HEK293 (cell line): ENCODE results near the gene LIN7A.

ENCODE experiments used
- CTCF ChIP-seq: fragments of 450-650 bp; formaldehyde crosslinking; IDR thresholded peaks from 2 replicates; pipeline ENCODE4 v1.5.1; 2016; ENCODE audit warnings: missing biosample characterization, missing genetic modification characterization
- ZNF184 ChIP-seq: fragments of 450-650 bp; IDR thresholded peaks from 2 replicates; pipeline ENCODE4 v1.5.1; 2018; ENCODE audit warnings: missing biosample characterization, mild to moderate bottlenecking, missing genetic modification characterization
- ZNF843 ChIP-seq: fragments of 450-650 bp; formaldehyde crosslinking; IDR thresholded peaks from 2 replicates; pipeline ENCODE4 v1.5.1; 2016; ENCODE audit warnings: missing biosample characterization, missing genetic modification characterization

GRCh38 chr12:80935111-80935510 is 2.6 kb downstream of the LIN7A start:
- TF ChIP-seq ZNF843 (tag by site-specific recombination) = no peak
- no peak for TF ChIP-seq CTCF (tag by site-specific recombination)
- no peak for TF ChIP-seq ZNF184
